GM12874 (cell line): ENCODE data around the gene RAP1GDS1.

Experiments
- CTCF ChIP-seq: IDR thresholded peaks from 2 replicates; pipeline ENCODE4 v1.5.1; 2011; ENCODE audit warnings: low read depth, mild to moderate bottlenecking, control low read depth, low read length, moderate library complexity; ENCODE audit not compliant: insufficient read depth

Gene RAP1GDS1

GRCh38 chr4:98447648-98448047 lies 186.5 kb downstream of the RAP1GDS1 start:
- TF ChIP-seq CTCF = no peak

- TF ChIP-seq CTCF = no peak
Observed at GRCh38 chr4:98448908-98449307, 187.7 kb downstream of the RAP1GDS1 start.

- no peak for TF ChIP-seq CTCF
Observed at GRCh38 chr4:98452091-98452490, 190.9 kb downstream of the RAP1GDS1 start.

- TF ChIP-seq CTCF = no peak
Observed at GRCh38 chr4:98462487-98462886, 201.3 kb downstream of the RAP1GDS1 start.

- TF ChIP-seq CTCF = no peak
Observed at GRCh38 chr4:98466868-98467599, 205.8 kb downstream of the RAP1GDS1 start.

GRCh38 chr4:98467627-98468072 lies 206.5 kb downstream of the RAP1GDS1 start:
- TF ChIP-seq CTCF = peak; percentile 75

GRCh38 chr4:98468709-98469108 lies 207.5 kb downstream of the RAP1GDS1 start:
- TF ChIP-seq CTCF = no peak
